ENCODE measurements around the gene TMEM87A. TPM values are rescaled to one million over a fixed set of nuclear protein-coding genes. Genes with fewer than 3 reads are reported as not detected.

Gene TMEM87A
- polyA plus RNA-seq, 2 of the 4 experiments (the other 2 are of a cell fraction), result 30.3 to 49.8 TPM

DNA sequence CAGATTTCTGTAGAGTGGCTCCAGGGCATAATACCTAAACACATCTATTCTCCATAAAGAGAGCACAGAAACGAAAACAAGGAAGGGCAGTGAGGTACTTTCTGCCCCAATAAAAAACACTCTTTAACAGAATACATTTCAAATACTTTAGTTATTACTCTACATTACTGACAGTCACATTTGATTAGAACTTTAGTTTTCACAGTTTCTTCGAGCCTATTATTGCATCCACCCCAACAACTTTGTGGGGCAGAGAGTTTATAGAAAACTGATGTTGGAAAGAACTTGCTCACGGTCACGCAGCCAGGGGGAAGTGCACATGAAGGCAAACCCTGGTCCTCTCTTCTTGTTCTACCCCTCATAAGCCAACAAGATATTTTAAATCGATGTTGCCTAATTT, 74.1 kb downstream of the TMEM87A start:
- no peak for DNase-seq (ENCODE audit: low read depth in 1 of 2, low spot score in 1 of 2)
- Histone ChIP-seq H3K4me3 (no peak overlapping the region), H3K4me2 (no peak overlapping the region), H3K27ac (no peak overlapping the region), H3K9me3 (no peaks in the 10 kb centered on the region), H3K4me1 (peaks cover 7% of the 10 kb centered on the region; the same call in 1 of the 3 replicates)
- 84% methylated on average over 5 of the region's 5 CpGs for WGBS (ENCODE audit: missing lambda C conversion rate)
- FAIRE-seq, result no peak
- CTCF ChIA-PET, result no interaction called here
- ATAC-seq, result no peak
- TF ChIP-seq, protein P1, sequence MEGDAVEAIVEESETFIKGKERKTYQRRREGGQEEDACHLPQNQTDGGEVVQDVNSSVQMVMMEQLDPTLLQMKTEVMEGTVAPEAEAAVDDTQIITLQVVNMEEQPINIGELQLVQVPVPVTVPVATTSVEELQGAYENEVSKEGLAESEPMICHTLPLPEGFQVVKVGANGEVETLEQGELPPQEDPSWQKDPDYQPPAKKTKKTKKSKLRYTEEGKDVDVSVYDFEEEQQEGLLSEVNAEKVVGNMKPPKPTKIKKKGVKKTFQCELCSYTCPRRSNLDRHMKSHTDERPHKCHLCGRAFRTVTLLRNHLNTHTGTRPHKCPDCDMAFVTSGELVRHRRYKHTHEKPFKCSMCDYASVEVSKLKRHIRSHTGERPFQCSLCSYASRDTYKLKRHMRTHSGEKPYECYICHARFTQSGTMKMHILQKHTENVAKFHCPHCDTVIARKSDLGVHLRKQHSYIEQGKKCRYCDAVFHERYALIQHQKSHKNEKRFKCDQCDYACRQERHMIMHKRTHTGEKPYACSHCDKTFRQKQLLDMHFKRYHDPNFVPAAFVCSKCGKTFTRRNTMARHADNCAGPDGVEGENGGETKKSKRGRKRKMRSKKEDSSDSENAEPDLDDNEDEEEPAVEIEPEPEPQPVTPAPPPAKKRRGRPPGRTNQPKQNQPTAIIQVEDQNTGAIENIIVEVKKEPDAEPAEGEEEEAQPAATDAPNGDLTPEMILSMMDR (IDR thresholded peaks at IDR 0.05), result no peak
- TF ChIP-seq, protein P2, sequence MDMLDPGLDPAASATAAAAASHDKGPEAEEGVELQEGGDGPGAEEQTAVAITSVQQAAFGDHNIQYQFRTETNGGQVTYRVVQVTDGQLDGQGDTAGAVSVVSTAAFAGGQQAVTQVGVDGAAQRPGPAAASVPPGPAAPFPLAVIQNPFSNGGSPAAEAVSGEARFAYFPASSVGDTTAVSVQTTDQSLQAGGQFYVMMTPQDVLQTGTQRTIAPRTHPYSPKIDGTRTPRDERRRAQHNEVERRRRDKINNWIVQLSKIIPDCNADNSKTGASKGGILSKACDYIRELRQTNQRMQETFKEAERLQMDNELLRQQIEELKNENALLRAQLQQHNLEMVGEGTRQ (IDR thresholded peaks at IDR 0.05), result no peak
- TF ChIP-seq ZSCAN20 (CRISPR knock-in tag; IDR thresholded peaks at IDR 0.05) (no peak), FOXS1 (CRISPR knock-in tag; IDR thresholded peaks at IDR 0.05) (no peak), KDM1A (IDR thresholded peaks at IDR 0.05; ENCODE audit: low read depth) (no peak)
- TF ChIP-seq, protein P3, sequence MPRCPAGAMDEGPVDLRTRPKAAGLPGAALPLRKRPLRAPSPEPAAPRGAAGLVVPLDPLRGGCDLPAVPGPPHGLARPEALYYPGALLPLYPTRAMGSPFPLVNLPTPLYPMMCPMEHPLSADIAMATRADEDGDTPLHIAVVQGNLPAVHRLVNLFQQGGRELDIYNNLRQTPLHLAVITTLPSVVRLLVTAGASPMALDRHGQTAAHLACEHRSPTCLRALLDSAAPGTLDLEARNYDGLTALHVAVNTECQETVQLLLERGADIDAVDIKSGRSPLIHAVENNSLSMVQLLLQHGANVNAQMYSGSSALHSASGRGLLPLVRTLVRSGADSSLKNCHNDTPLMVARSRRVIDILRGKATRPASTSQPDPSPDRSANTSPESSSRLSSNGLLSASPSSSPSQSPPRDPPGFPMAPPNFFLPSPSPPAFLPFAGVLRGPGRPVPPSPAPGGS (IDR thresholded peaks at IDR 0.05), result no peak
- POLR2A ChIA-PET, result interaction anchor here (1.5 kb wide), 1 partner anchor 9 kb away, joined by 3 read pairs; the partner anchor contains the start of gene VPS39

DNA sequence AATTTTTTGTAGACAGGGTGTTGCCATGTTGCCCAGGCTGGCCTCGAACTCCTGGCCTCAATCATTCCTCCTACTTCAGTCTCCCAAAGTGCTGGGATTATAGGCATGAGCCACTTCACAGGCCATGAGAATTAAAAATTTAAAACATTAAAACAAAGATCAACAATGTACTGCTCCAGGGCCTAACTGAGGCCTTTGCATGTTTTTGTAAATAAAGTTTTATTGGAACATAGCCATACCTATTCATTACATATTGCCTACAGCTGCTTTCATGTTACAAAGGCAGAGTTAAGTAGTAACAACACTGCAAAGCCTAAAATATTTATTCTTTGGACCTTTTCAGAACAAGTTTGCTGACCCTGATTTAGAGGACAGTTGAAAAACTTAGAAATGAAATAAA, 74.7 kb downstream of the TMEM87A start:
- Histone ChIP-seq H3K4me3 (no peak overlapping the region), H3K4me1 (peaks cover 7% of the 10 kb centered on the region; the same call in 1 of the 3 replicates), H3K4me2 (no peak overlapping the region), H3K9me3 (no peaks in the 10 kb centered on the region), H3K27ac (no peak overlapping the region)
- POLR2A ChIA-PET, result no interaction called here
- ATAC-seq (no peak), FAIRE-seq (no peak), DNase-seq (ENCODE audit: low read depth in 1 of 2, low spot score in 1 of 2) (no peak)
- CTCF ChIA-PET, result no interaction called here
- TF ChIP-seq JUNB (IDR thresholded peaks at IDR 0.05) (no peak), CBX2 (IDR thresholded peaks at IDR 0.05; ENCODE audit: borderline replicate concordance, low read depth) (no peak), HDAC2 (IDR thresholded peaks at IDR 0.05) (no peak), NR3C1 (IDR thresholded peaks at IDR 0.05) (no peak), TP53 (CRISPR knock-in tag; IDR thresholded peaks at IDR 0.05) (no peak), POLR2AphosphoS2 (conservative IDR thresholded peaks at IDR 0.05; ENCODE audit: low read length) (no peak), EHF (CRISPR knock-in tag; IDR thresholded peaks at IDR 0.05) (no peak), RFX5 (IDR thresholded peaks at IDR 0.05) (no peak), ZNF302 (CRISPR knock-in tag; IDR thresholded peaks at IDR 0.05) (no peak), FOXS1 (CRISPR knock-in tag; IDR thresholded peaks at IDR 0.05) (no peak), FOSL2 (IDR thresholded peaks at IDR 0.05) (no peak), FOSL2 (CRISPR knock-in tag; IDR thresholded peaks at IDR 0.05) (no peak), RAD21 (conservative IDR thresholded peaks at IDR 0.05 in 1 of 2, IDR thresholded peaks at IDR 0.05 in 1 of 2) (no peak), NFE2L2 (conservative IDR thresholded peaks at IDR 0.05; ENCODE audit: low read length) (no peak), CHD4 (IDR thresholded peaks at IDR 0.05; ENCODE audit: borderline replicate concordance) (no peak)
- TF ChIP-seq, protein P4, sequence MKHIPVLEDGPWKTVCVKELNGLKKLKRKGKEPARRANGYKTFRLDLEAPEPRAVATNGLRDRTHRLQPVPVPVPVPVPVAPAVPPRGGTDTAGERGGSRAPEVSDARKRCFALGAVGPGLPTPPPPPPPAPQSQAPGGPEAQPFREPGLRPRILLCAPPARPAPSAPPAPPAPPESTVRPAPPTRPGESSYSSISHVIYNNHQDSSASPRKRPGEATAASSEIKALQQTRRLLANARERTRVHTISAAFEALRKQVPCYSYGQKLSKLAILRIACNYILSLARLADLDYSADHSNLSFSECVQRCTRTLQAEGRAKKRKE (CRISPR knock-in tag; IDR thresholded peaks at IDR 0.05; ENCODE audit: low read depth), result no peak
- TF ChIP-seq, protein P5, sequence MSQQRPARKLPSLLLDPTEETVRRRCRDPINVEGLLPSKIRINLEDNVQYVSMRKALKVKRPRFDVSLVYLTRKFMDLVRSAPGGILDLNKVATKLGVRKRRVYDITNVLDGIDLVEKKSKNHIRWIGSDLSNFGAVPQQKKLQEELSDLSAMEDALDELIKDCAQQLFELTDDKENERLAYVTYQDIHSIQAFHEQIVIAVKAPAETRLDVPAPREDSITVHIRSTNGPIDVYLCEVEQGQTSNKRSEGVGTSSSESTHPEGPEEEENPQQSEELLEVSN (IDR thresholded peaks at IDR 0.05; ENCODE audit: borderline replicate concordance, low read depth), result no peak
- TF ChIP-seq, protein P6, sequence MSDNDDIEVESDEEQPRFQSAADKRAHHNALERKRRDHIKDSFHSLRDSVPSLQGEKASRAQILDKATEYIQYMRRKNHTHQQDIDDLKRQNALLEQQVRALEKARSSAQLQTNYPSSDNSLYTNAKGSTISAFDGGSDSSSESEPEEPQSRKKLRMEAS (IDR thresholded peaks at IDR 0.05), result no peak
- TF ChIP-seq, protein P7, sequence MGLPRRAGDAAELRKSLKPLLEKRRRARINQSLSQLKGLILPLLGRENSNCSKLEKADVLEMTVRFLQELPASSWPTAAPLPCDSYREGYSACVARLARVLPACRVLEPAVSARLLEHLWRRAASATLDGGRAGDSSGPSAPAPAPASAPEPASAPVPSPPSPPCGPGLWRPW (IDR thresholded peaks at IDR 0.05), result no peak
- 90% methylated on average over 1 of the region's 1 CpG for WGBS (ENCODE audit: missing lambda C conversion rate)

Data from A549 (cell line).